GM03348 (cell line): Measurements from ENCODE around the gene ZNF521.

ENCODE experiments used
- DNase-seq: peaks from one replicate; pipeline ENCODE4 v3.0.0; 2012; ENCODE audit warnings: low spot score

The ZNF521 gene

GRCh38 chr18:25075783-25076182, 276.2 kb downstream of the ZNF521 start:
- DNase-seq = peak; percentile 26

- no peak for DNase-seq
Measured at GRCh38 chr18:25075331-25075730, 276.6 kb downstream of the ZNF521 start.

- DNase-seq = no peak
Measured at GRCh38 chr18:25074925-25075324, 277.0 kb downstream of the ZNF521 start.

- DNase-seq = no peak
Measured at GRCh38 chr18:25072205-25072604, 279.8 kb downstream of the ZNF521 start.

- no peak for DNase-seq
Measured at GRCh38 chr18:25067275-25068025, 284.5 kb downstream of the ZNF521 start.

- no peak for DNase-seq
Measured at GRCh38 chr18:25066516-25066915, 285.4 kb downstream of the ZNF521 start.

GRCh38 chr18:25062720-25063119, 289.2 kb downstream of the ZNF521 start:
- DNase-seq = no peak

- no peak for DNase-seq
Measured at GRCh38 chr18:25061395-25061794, 290.6 kb downstream of the ZNF521 start.

- no peak for DNase-seq
Measured at GRCh38 chr18:25058521-25058920, 293.4 kb downstream of the ZNF521 start.

- DNase-seq = no peak
Measured at GRCh38 chr18:25057491-25058050, 294.4 kb downstream of the ZNF521 start.

- DNase-seq = no peak
Measured at GRCh38 chr18:25056429-25056828, 295.5 kb downstream of the ZNF521 start.

GRCh38 chr18:25055076-25055475, 296.9 kb downstream of the ZNF521 start:
- no peak for DNase-seq

GRCh38 chr18:25053466-25053865, 298.5 kb downstream of the ZNF521 start:
- no peak for DNase-seq

GRCh38 chr18:25052511-25052921, 299.4 kb downstream of the ZNF521 start:
- no peak for DNase-seq

- no peak for DNase-seq
Measured at GRCh38 chr18:25050605-25051004, 301.4 kb downstream of the ZNF521 start.

- no peak for DNase-seq
Measured at GRCh38 chr18:25047983-25048382, 304.0 kb downstream of the ZNF521 start.

GRCh38 chr18:25047421-25047820, 304.5 kb downstream of the ZNF521 start:
- DNase-seq = no peak

- DNase-seq = no peak
Measured at GRCh38 chr18:25044694-25045093, 307.3 kb downstream of the ZNF521 start.

- no peak for DNase-seq
Measured at GRCh38 chr18:25043104-25043503, 308.9 kb downstream of the ZNF521 start.

GRCh38 chr18:25042641-25043051, 309.3 kb downstream of the ZNF521 start:
- DNase-seq = no peak

- DNase-seq = no peak
Measured at GRCh38 chr18:25039781-25040180, 312.2 kb downstream of the ZNF521 start.

- DNase-seq = no peak
Measured at GRCh38 chr18:25038261-25038660, 313.7 kb downstream of the ZNF521 start.

GRCh38 chr18:25033747-25034471, 318.1 kb downstream of the ZNF521 start:
- DNase-seq = no peak
